A549 (cell line): ENCODE results near the gene CDK19.

ENCODE experiments used
- BHLHE40 ChIP-seq: IDR thresholded peaks from 2 replicates; pipeline ENCODE4 v1.6.1; 2012; ENCODE audit warnings: low read depth, low read length, inconsistent platforms
- CBX2 ChIP-seq: fragments of 200-600 bp; sonication (generic); IDR thresholded peaks from 2 replicates; pipeline ENCODE4 v1.6.1; 2016; ENCODE audit warnings: low read depth, mild to moderate bottlenecking, borderline replicate concordance
- CHD2 ChIP-seq: fragments of 150-350 bp; IDR thresholded peaks from 2 replicates; pipeline ENCODE4 v1.6.1; 2014; ENCODE audit warnings: low read length; ENCODE audit not compliant: partially characterized antibody
- CTCF ChIP-seq: fragments of >200 bp; sonication (Bioruptor Twin); formaldehyde crosslinking; IDR thresholded peaks from 3 replicates; pipeline ENCODE4 v1.5.1; 2016
- ELK1 ChIP-seq: fragments of 150-350 bp; IDR thresholded peaks from 2 replicates; pipeline ENCODE4 v1.6.1; 2014; ENCODE audit warnings: low read depth, mild to moderate bottlenecking, low read length
- MAX ChIP-seq: IDR thresholded peaks from 2 replicates; pipeline ENCODE4 v1.6.1; 2012
- RAD21 ChIP-seq, 2 experiments: fragments of >200 bp in 1 of 2; sonication (Bioruptor Twin) in 1 of 2; formaldehyde crosslinking in 1 of 2; IDR thresholded peaks in 1 of 2; conservative IDR thresholded peaks in 1 of 2; 2 replicates in 1 of 2; 3 replicates in 1 of 2; pipeline ENCODE4 v1.6.1; 2012 to 2018; ENCODE audit warnings: inconsistent platforms in 1 of 2
- ZFP36 ChIP-seq: fragments of 450-650 bp; IDR thresholded peaks from 2 replicates; pipeline ENCODE4 v1.6.1; 2014; ENCODE audit warnings: borderline replicate concordance; ENCODE audit not compliant: partially characterized antibody

- no peak for TF ChIP-seq CTCF
- no peak for TF ChIP-seq CBX2
- no peak for TF ChIP-seq BHLHE40
- TF ChIP-seq RAD21 (conservative IDR thresholded peaks at IDR 0.05 in 1 of 2, IDR thresholded peaks at IDR 0.05 in 1 of 2): no peak
- TF ChIP-seq MAX: no peak
- no peak for TF ChIP-seq ELK1
- no peak for TF ChIP-seq ZFP36
- TF ChIP-seq CHD2: no peak
These were observed 1.4 kb upstream of the CDK19 start for GRCh38 chr6:110816677-110817076.
